Kidney (tissue), 14 donors: ENCODE results near the gene AGPAT3. TPM values are rescaled to one million over a fixed set of nuclear protein-coding genes. Genes with fewer than 3 reads are reported as not detected.

Experiments
- DNase-seq, 5 donors: peaks; one replicate each; pipeline ENCODE4 v3.0.0-alpha.2; 2013 to 2020
- FAIRE-seq: peaks from 2 replicates; lab custom pipeline; 2012; peaks lifted over from hg19 to GRCh38; lab: Jason Lieb, UNC
- H3K27ac ChIP-seq, 2 donors: one replicate each; pipeline ENCODE4 v1.7.0; 2013; ENCODE audit warnings: low read depth in 2 of 2, low read length in 2 of 2, inconsistent platforms in 1 of 2
- H3K27me3 ChIP-seq: one replicate; pipeline ENCODE4 v1.7.1; 2013; ENCODE audit warnings: low read length, inconsistent platforms; ENCODE audit not compliant: control insufficient read depth, insufficient read depth
- H3K36me3 ChIP-seq, 3 donors: one replicate each; pipeline versions ENCODE4 v1.7.0 to v1.7.1; 2013; ENCODE audit warnings: low read length in 3 of 3, control low read depth in 1 of 3, inconsistent platforms in 1 of 3; ENCODE audit not compliant: insufficient read depth in 3 of 3, control insufficient read depth in 2 of 3
- H3K4me1 ChIP-seq, 3 donors: one replicate each; pipeline versions ENCODE4 v1.7.0 to v1.7.1; 2013; ENCODE audit warnings: low read length in 3 of 3, inconsistent platforms in 1 of 3, low read depth in 1 of 3; ENCODE audit not compliant: control insufficient read depth in 2 of 3, insufficient read depth in 2 of 3
- H3K4me3 ChIP-seq, 3 donors: one replicate each; pipeline versions ENCODE4 v1.7.0 to v1.8.1; 2013; ENCODE audit warnings: low read length in 3 of 3, control low read depth in 1 of 3, inconsistent platforms in 1 of 3
- H3K9ac ChIP-seq, 3 donors: one replicate each; pipeline versions ENCODE4 v1.7.0 to v1.7.1; 2013; ENCODE audit warnings: low read length in 3 of 3, control low read depth in 1 of 3, inconsistent platforms in 1 of 3
- H3K9me3 ChIP-seq, 3 donors: one replicate each; pipeline versions ENCODE4 v1.7.0 to v1.7.1; 2013; ENCODE audit warnings: low read length in 3 of 3, control low read depth in 1 of 3, inconsistent platforms in 1 of 3; ENCODE audit not compliant: control insufficient read depth in 2 of 3, insufficient read depth in 1 of 3
- intact Hi-C: fragments of 100-400 bp; cut with DNase I; formaldehyde crosslinking; loops from one replicate; pipeline ENCODE4 v1.11.1; 2022
- polyA plus RNA-seq: library from polyadenylated mRNA; stranded (reverse); fragments of 350-450 nt; fragmentation: Illumina TruSeq; extraction: RNeasy Lipid Tissue Mini Kit (QIAGEN cat#74804); gene quantifications from one replicate; pipeline ENCODE4 v1.2.3, GENCODE V29; 2014; ENCODE audit warnings: low read depth, low replicate concordance; ENCODE audit not compliant: insufficient read depth
- total RNA-seq: library from RNA; stranded (reverse); fragmentation: NEBNext Ultra II Directional; extraction: Animal tissue kit (Norgen Biotek cat#: 25700); gene quantifications from one replicate; pipeline ENCODE4 v1.2.1, GENCODE V29; 2021
- TF ChIP-seq, protein P1 (sequence below): IDR thresholded peaks from 3 replicates; pipeline ENCODE4 v1.5.1; 2012; ENCODE audit warnings: mild to moderate bottlenecking, moderate library complexity, borderline replicate concordance; ENCODE audit not compliant: insufficient read depth; ENCODE audit errors: extremely low read depth
- donor health status: control.
- donor health status: control.
- donor health status: control.
- donor health status: control.
- donor health status: control.
- donor health status: DM: yes; HTN: yes; CAD: no.
- donor health status: Normal renal cell carcinoma (clear cell type).

AGPAT3 gene
- total and polyA plus RNA-seq, 2 donors from 2014 or later = 40.3 to 86.2 TPM

DNA sequence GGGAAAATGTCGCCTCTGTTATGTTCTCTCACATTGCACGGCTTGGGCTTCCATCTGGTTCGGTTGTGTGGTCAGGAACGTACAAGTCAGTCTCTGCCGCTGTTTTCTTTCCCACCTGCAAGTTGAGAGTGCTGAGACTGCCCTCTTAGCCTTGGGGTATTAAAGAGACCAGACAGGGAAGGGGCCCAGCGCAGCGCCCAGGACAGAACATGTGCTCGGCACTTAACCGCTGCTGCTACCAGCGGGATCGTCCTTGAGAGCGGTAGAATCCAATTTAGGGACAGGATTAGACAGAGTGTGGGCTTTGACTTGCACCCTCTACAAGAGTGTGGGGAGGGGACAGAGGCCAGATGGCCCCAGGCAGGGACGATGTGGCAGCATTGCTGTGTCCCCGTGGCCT is 17.7 kb upstream of the AGPAT3 start:
- Histone ChIP-seq H3K36me3 (no peaks in the 10 kb centered on the region), H3K27ac (no peak overlapping the region), H3K9me3 (no peaks in the 10 kb centered on the region), H3K4me3 (no peak overlapping the region), H3K27me3 (no peaks in the 10 kb centered on the region), H3K9ac (no peak overlapping the region), H3K4me1 (no peaks in the 10 kb centered on the region)
- DNase-seq = no peak
- FAIRE-seq = no peak
- TF ChIP-seq, protein P1, sequence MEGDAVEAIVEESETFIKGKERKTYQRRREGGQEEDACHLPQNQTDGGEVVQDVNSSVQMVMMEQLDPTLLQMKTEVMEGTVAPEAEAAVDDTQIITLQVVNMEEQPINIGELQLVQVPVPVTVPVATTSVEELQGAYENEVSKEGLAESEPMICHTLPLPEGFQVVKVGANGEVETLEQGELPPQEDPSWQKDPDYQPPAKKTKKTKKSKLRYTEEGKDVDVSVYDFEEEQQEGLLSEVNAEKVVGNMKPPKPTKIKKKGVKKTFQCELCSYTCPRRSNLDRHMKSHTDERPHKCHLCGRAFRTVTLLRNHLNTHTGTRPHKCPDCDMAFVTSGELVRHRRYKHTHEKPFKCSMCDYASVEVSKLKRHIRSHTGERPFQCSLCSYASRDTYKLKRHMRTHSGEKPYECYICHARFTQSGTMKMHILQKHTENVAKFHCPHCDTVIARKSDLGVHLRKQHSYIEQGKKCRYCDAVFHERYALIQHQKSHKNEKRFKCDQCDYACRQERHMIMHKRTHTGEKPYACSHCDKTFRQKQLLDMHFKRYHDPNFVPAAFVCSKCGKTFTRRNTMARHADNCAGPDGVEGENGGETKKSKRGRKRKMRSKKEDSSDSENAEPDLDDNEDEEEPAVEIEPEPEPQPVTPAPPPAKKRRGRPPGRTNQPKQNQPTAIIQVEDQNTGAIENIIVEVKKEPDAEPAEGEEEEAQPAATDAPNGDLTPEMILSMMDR = no peak
- intact Hi-C loops = no loop called here

- DNase-seq (peak in 1 of 5 donors; percentile 44), FAIRE-seq (no peak)
- Histone ChIP-seq H3K4me1 (no peaks in the 10 kb centered on the region), H3K9ac (no peak overlapping the region), H3K27ac (no peak overlapping the region), H3K4me3 (no peak overlapping the region), H3K27me3 (no peaks in the 10 kb centered on the region), H3K9me3 (no peaks in the 10 kb centered on the region), H3K36me3 (no peaks in the 10 kb centered on the region)
- TF ChIP-seq, protein P1 = no peak
- intact Hi-C loops = no loop called here
Observed at GRCh38 chr21:43848771-43849170, 16.3 kb upstream of the AGPAT3 start.

GRCh38 chr21:43849532-43850299 is 15.3 kb upstream of the AGPAT3 start:
- FAIRE-seq (no peak), DNase-seq (no peak)
- H3K4me1 ChIP-seq = no peaks in the 10 kb centered on the region
- intact Hi-C loops = no loop called here
- no peak overlapping the region for H3K4me3 ChIP-seq
- H3K27ac ChIP-seq = no peak overlapping the region
- no peaks in the 10 kb centered on the region for H3K27me3 ChIP-seq
- no peaks in the 10 kb centered on the region for H3K9me3 ChIP-seq
- H3K9ac ChIP-seq = no peak overlapping the region
- no peaks in the 10 kb centered on the region for H3K36me3 ChIP-seq
- TF ChIP-seq, protein P1 = no peak
